ENCODE results near the gene ERBB4.

ERBB4 gene

GRCh38 chr2:212359425-212360067 is 179.1 kb downstream of the ERBB4 start:
- DNase-seq = no peak

GRCh38 chr2:212357606-212358005 is 181.0 kb downstream of the ERBB4 start:
- no peak for DNase-seq

GRCh38 chr2:212354382-212354781 is 184.2 kb downstream of the ERBB4 start:
- no peak for DNase-seq

- DNase-seq = no peak
Measured at GRCh38 chr2:212348501-212348900, 190.1 kb downstream of the ERBB4 start.

- no peak for DNase-seq
Measured at GRCh38 chr2:212346865-212347264, 191.7 kb downstream of the ERBB4 start.

GRCh38 chr2:212345966-212346365 is 192.6 kb downstream of the ERBB4 start:
- DNase-seq = no peak

GRCh38 chr2:212344131-212344530 is 194.5 kb downstream of the ERBB4 start:
- no peak for DNase-seq

- DNase-seq = no peak
Measured at GRCh38 chr2:212343167-212343566, 195.4 kb downstream of the ERBB4 start.

GRCh38 chr2:212337486-212338343 is 200.9 kb downstream of the ERBB4 start:
- DNase-seq = no peak

- no peak for DNase-seq
Measured at GRCh38 chr2:212337036-212337435, 201.6 kb downstream of the ERBB4 start.

- DNase-seq = peak; percentile 6
Measured at GRCh38 chr2:212330263-212330662, 208.3 kb downstream of the ERBB4 start.

GRCh38 chr2:212328712-212329496 is 209.7 kb downstream of the ERBB4 start:
- DNase-seq = no peak

GRCh38 chr2:212328136-212328535 is 210.5 kb downstream of the ERBB4 start:
- DNase-seq = no peak

- DNase-seq = no peak
Measured at GRCh38 chr2:212327171-212327809, 211.3 kb downstream of the ERBB4 start.

- no peak for DNase-seq
Measured at GRCh38 chr2:212318636-212319035, 220.0 kb downstream of the ERBB4 start.

GRCh38 chr2:212314680-212315079 is 223.9 kb downstream of the ERBB4 start:
- DNase-seq = no peak

- no peak for DNase-seq
Measured at GRCh38 chr2:212311807-212312404, 226.7 kb downstream of the ERBB4 start.

- no peak for DNase-seq
Measured at GRCh38 chr2:212299943-212300342, 238.7 kb downstream of the ERBB4 start.

- no peak for DNase-seq
Measured at GRCh38 chr2:212299333-212299732, 239.3 kb downstream of the ERBB4 start.

GRCh38 chr2:212295571-212295970 is 243.0 kb downstream of the ERBB4 start:
- no peak for DNase-seq

- DNase-seq = no peak
Measured at GRCh38 chr2:212294816-212295215, 243.8 kb downstream of the ERBB4 start.

- no peak for DNase-seq
Measured at GRCh38 chr2:212289301-212289700, 249.3 kb downstream of the ERBB4 start.

- no peak for DNase-seq
Measured at GRCh38 chr2:212288308-212288707, 250.3 kb downstream of the ERBB4 start.
